Heart left ventricle (tissue), 16 donors: ENCODE results near the gene ATRX. TPM values are rescaled to one million over a fixed set of nuclear protein-coding genes. Genes with fewer than 3 reads are reported as not detected.

ENCODE experiments used
- ATAC-seq, 4 donors: fragments of 200-7000 bp; cut with Tn5 transposase; one replicate each; pipeline ENCODE4 v1.9.1; 2020 to 2022; ENCODE audit warnings: moderate library complexity in 4 of 4, mild to moderate bottlenecking in 3 of 4, moderate number of reproducible peaks in 1 of 4
- DNase-seq, 5 donors: peaks; one replicate each; pipeline ENCODE4 v3.0.0-alpha.2; 2020
- H3K27ac ChIP-seq, 12 donors: fragments of 200-600 bp; sonication (generic) in 4 of 12; one replicate each; pipeline versions ENCODE4 v1.5.0 to v1.8.0; 2016 to 2022; ENCODE audit warnings: mild to moderate bottlenecking in 2 of 12
- H3K27me3 ChIP-seq, 9 donors: fragments of 200-600 bp; sonication (generic) in 2 of 9; one replicate each; pipeline versions ENCODE4 v1.5.1 to v1.8.0; 2016 to 2022; ENCODE audit warnings: mild to moderate bottlenecking in 3 of 9
- H3K36me3 ChIP-seq, 9 donors: fragments of 200-600 bp; sonication (generic) in 2 of 9; one replicate each; pipeline versions ENCODE4 v1.5.0 to v1.8.0; 2018 to 2022; ENCODE audit warnings: mild to moderate bottlenecking in 2 of 9
- H3K4me1 ChIP-seq, 12 donors: fragments of 200-600 bp; sonication (generic) in 4 of 12; one replicate each; pipeline versions ENCODE4 v1.5.0 to v1.8.0; 2016 to 2022; ENCODE audit warnings: mild to moderate bottlenecking in 3 of 12
- H3K4me3 ChIP-seq, 12 donors: fragments of 200-600 bp; sonication (generic) in 4 of 12; one replicate each; pipeline versions ENCODE4 v1.5.0 to v1.8.0; 2017 to 2022; ENCODE audit warnings: mild to moderate bottlenecking in 9 of 12, moderate library complexity in 4 of 12
- H3K9me3 ChIP-seq, 12 donors: fragments of 200-600 bp; sonication (generic) in 4 of 12; one replicate each; pipeline versions ENCODE4 v1.5.0 to v1.8.0; 2016 to 2022; ENCODE audit warnings: mild to moderate bottlenecking in 1 of 12
- CTCF ChIP-seq, 12 donors: fragments of 200-600 bp; sonication (generic) in 4 of 12; IDR thresholded peaks; one replicate each; pipeline versions ENCODE4 v1.5.0 to v1.8.0; 2018 to 2022; ENCODE audit warnings: antibody characterized with exemption in 12 of 12, mild to moderate bottlenecking in 5 of 12
- POLR2A ChIP-seq, 2 donors: fragments of 450-650 bp; IDR thresholded peaks; one replicate each; pipeline ENCODE4 v1.6.1; 2017; ENCODE audit warnings: antibody characterized with exemption in 2 of 2, mild to moderate bottlenecking in 2 of 2, moderate library complexity in 2 of 2
- WGBS, 4 donors: extraction: QIAGEN DNeasy Blood & Tissue Kit in 2 of 4; methylation state at CpG; one replicate each; pipeline versions ENCODE4 v1.1.5 to v1.1.7; 2013 to 2018; 5-methylcytosine and 5-hydroxymethylcytosine counted together
- intact Hi-C, 10 donors: fragments of 100-400 bp; cut with DNase I; formaldehyde crosslinking; loops; one replicate each; pipeline versions ENCODE4 v1.11.1 to v1.14.2; 2022
- polyA plus RNA-seq, 2 donors: library from polyadenylated mRNA; stranded (reverse); fragments of 200-250 nt; gene quantifications; one replicate each; pipeline ENCODE4 v1.2.3, GENCODE V29; 2013
- total RNA-seq, 9 donors: library from RNA; depleted of rRNA in 2 of 9; stranded (reverse); fragments of >200 nt in 2 of 9; fragmentation: NEBNext Ultra II Directional in 3 of 9; extraction: Animal tissue kit (Norgen Biotek cat#: 25700) in 3 of 9; gene quantifications; one replicate each; pipeline versions ENCODE4 v1.1.0 to v1.2.4, GENCODE V29; 2016 to 2023
- donor health status: ischemic (EF 13 %, LVEDD 7.1; RV severe dilation, severe dysfunction).
- donor health status: healthy with polysubstance abuse.
- donor health status: DM: no; HTN: yes; CAD: no.
- donor health status: DM: no; HTN: no; CAD: no.
- donor health status: ischemic (EF 25% LVEDD 6.9; RV normal size, moderate dysfunction).
- donor health status: ischemic (EF 25% LVEDD 5.7; RV mildly dilated, moderate dysfunction).
- donor health status: healthy.
- donor health status: DM: yes; HTN: yes; CAD: no.
- donor health status: ischemic (EF 35%, LVEDD 5.7; RV mildly dilated, moderate dysfunction).
- donor health status: nonischemic (EF 11% LVEDD 7.7; RV severe dilation, severe dysfunction).
- donor health status: DM: yes; HTN: yes; CAD: no.
- donor health status: PGD.
- donor health status: ischemic (EF 29% LVEDD 5.4; RV normal size, mild dysfunction).
- donor health status: nonischemic (EF 23%, LVEDD 6.1; RV moderate dilation, normal function).

ATRX gene
- total and polyA plus RNA-seq, 11 donors, result 24.6 to 102 (median 83.8) TPM

- H3K4me3 ChIP-seq, result no peak overlapping the region
- WGBS, 4 donors, result 65 to 89% (median 75%) methylated on average over 8 to 9 of the region's 9 CpGs
- H3K27ac ChIP-seq, result no peak overlapping the region
- peaks cover 0 to 8% (median 0%) of the 10 kb centered on the region in 9 donors for H3K36me3 ChIP-seq
- DNase-seq (no peak), ATAC-seq (no peak)
- H3K4me1 ChIP-seq, result no peaks in the 10 kb centered on the region
- no peaks in the 10 kb centered on the region for H3K27me3 ChIP-seq
- no peaks in the 10 kb centered on the region for H3K9me3 ChIP-seq
- intact Hi-C loops, result no loop called here
- TF ChIP-seq CTCF (IDR thresholded peaks at IDR 0.05), result no peak
- no peak for TF ChIP-seq POLR2A (IDR thresholded peaks at IDR 0.05)
Observed at GRCh38 chrX:77820091-77820727, 34.2 kb upstream of the ATRX start.

- TF ChIP-seq CTCF (IDR thresholded peaks at IDR 0.05) (no peak), POLR2A (IDR thresholded peaks at IDR 0.05) (no peak)
- 94 to 100% (median 96%) methylated on average over 1 of the region's 1 CpG for WGBS, 4 donors
Observed at GRCh38 chrX:77814210-77814609, 28.2 kb upstream of the ATRX start.

GRCh38 chrX:77802201-77802600, 16.2 kb upstream of the ATRX start:
- 61 to 88% (median 70%) methylated on average over 1 of the region's 1 CpG for WGBS, 4 donors
- ATAC-seq, result no peak
- Histone ChIP-seq H3K9me3 (peaks cover 0 to 5% (median 0%) of the 10 kb centered on the region in 12 donors), H3K4me1 (no peaks in the 10 kb centered on the region), H3K4me3 (no peak overlapping the region), H3K27me3 (no peaks in the 10 kb centered on the region), H3K36me3 (no peaks in the 10 kb centered on the region), H3K27ac (no peak overlapping the region)
- intact Hi-C loops, result no loop called here
- no peak for TF ChIP-seq CTCF (IDR thresholded peaks at IDR 0.05)
- no peak for TF ChIP-seq POLR2A (IDR thresholded peaks at IDR 0.05)
- no peak for DNase-seq

More at GRCh38 chrX:77814210-77814609, 28.2 kb upstream of the ATRX start:
- intact Hi-C loops, result no loop called here
- no peaks in the 10 kb centered on the region for H3K36me3 ChIP-seq
- no peaks in the 10 kb centered on the region for H3K27me3 ChIP-seq
- H3K9me3 ChIP-seq, result peaks cover 0 to 5% (median 0%) of the 10 kb centered on the region in 12 donors
- no peak overlapping the region for H3K27ac ChIP-seq
- no peaks in the 10 kb centered on the region for H3K4me1 ChIP-seq
- ATAC-seq, result no peak
- H3K4me3 ChIP-seq, result no peak overlapping the region
- no peak for DNase-seq

- Histone ChIP-seq H3K27ac (no peak overlapping the region), H3K36me3 (no peaks in the 10 kb centered on the region), H3K27me3 (no peaks in the 10 kb centered on the region), H3K4me3 (no peak overlapping the region), H3K9me3 (no peaks in the 10 kb centered on the region), H3K4me1 (no peaks in the 10 kb centered on the region)
- ATAC-seq (no peak), DNase-seq (no peak)
- TF ChIP-seq CTCF (IDR thresholded peaks at IDR 0.05) (no peak), POLR2A (IDR thresholded peaks at IDR 0.05) (no peak)
- 91 to 95% (median 95%) methylated on average over 1 of the region's 1 CpG for WGBS, 4 donors
- intact Hi-C loops, result no loop called here
Observed at GRCh38 chrX:77795124-77795523, 9.1 kb upstream of the ATRX start.
